ENCODE data around the gene CNTLN. TPM values are rescaled to one million over a fixed set of nuclear protein-coding genes. Genes with fewer than 3 reads are reported as not detected.
"Not testable (repeated sequence)": the region's sequence is repeated elsewhere in the genome, so short reads cannot be mapped to it uniquely, and the experiment has no call there.

CNTLN gene
- total and polyA plus RNA-seq, 2 donors (not counting 1 experiment from before 2014, with no cell fraction given) = 9.1 to 13.0 TPM

DNA sequence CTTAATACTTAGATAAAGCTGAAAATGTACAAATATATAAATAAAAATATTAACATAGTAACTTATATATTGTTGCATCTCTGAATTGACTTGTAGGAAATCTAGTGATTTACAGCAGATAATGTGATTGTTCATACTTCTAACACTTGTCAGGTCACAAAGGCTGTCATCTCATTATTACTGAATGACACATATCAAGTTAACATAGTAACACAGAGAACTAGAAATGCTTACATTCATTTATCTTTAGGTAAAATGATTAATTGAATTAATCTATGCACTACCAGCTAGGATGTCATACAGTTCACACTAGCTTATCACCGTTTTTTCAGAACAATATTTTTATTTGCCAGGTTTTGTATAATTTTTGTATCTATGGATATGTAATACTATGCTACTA lies 254.2 kb downstream of the CNTLN start:
- Histone ChIP-seq H2AFZ (ENCODE audit: low read length) (no peak overlapping the region), H3K27ac (ENCODE audit: insufficient read depth, low read length) (no peak overlapping the region), H3K27me3 (ENCODE audit: control insufficient read depth, insufficient read depth, low read length) (no peaks in the 10 kb centered on the region), H3K79me2 (ENCODE audit: control insufficient read depth, insufficient read depth, low read length) (no peaks in the 10 kb centered on the region), H3K4me1 (ENCODE audit: control insufficient read depth, extremely low read depth, insufficient read depth, low read length) (no peaks in the 10 kb centered on the region), H3K4me3 (replicated peaks in 1 of 4; ENCODE audit: control extremely low read depth in 1 of 4, insufficient read depth in 1 of 4, low read depth in 3 of 4, low read length in 4 of 4) (no peak overlapping the region), H3K9me3 (ENCODE audit: control insufficient read depth, insufficient read depth, low read depth, low read length) (no peaks in the 10 kb centered on the region), H4K20me1 (ENCODE audit: control insufficient read depth, extremely low read depth, insufficient read depth, low read length) (no peaks in the 10 kb centered on the region), H3K9ac (ENCODE audit: insufficient read depth, low read length) (no peak overlapping the region), H3K36me3 (ENCODE audit: control insufficient read depth, insufficient read depth, low read length) (no peaks in the 10 kb centered on the region), H3K4me2 (ENCODE audit: extremely low read depth, insufficient read depth, low read length) (no peak overlapping the region)
- DNase-seq (ENCODE audit: low read depth in 2 of 2) = no peak
- TF ChIP-seq EZH2 (IDR thresholded peaks at IDR 0.05; ENCODE audit: low read length, missing control alignments) = no peak
- no peak for TF ChIP-seq CTCF (conservative IDR thresholded peaks at IDR 0.05 in 1 of 2, IDR thresholded peaks at IDR 0.05 in 1 of 2; ENCODE audit: low read depth in 1 of 2, low read length in 2 of 2)

- H3K27ac ChIP-seq (ENCODE audit: insufficient read depth, low read length) = no peak overlapping the region
- H3K9ac ChIP-seq (ENCODE audit: insufficient read depth, low read length) = no peak overlapping the region
- no peak overlapping the region for H3K4me2 ChIP-seq (ENCODE audit: extremely low read depth, insufficient read depth, low read length)
- no peaks in the 10 kb centered on the region for H4K20me1 ChIP-seq (ENCODE audit: control insufficient read depth, extremely low read depth, insufficient read depth, low read length)
- no peak overlapping the region for H2AFZ ChIP-seq (ENCODE audit: low read length)
- H3K4me1 ChIP-seq (ENCODE audit: control insufficient read depth, extremely low read depth, insufficient read depth, low read length) = no peaks in the 10 kb centered on the region
- no peak for DNase-seq (ENCODE audit: low read depth in 2 of 2)
- no peaks in the 10 kb centered on the region for H3K79me2 ChIP-seq (ENCODE audit: control insufficient read depth, insufficient read depth, low read length)
- TF ChIP-seq CTCF (conservative IDR thresholded peaks at IDR 0.05 in 1 of 2, IDR thresholded peaks at IDR 0.05 in 1 of 2; ENCODE audit: low read depth in 1 of 2, low read length in 2 of 2) (no peak), EZH2 (IDR thresholded peaks at IDR 0.05; ENCODE audit: low read length, missing control alignments) (no peak)
- no peaks in the 10 kb centered on the region for H3K27me3 ChIP-seq (ENCODE audit: control insufficient read depth, insufficient read depth, low read length)
- no peaks in the 10 kb centered on the region for H3K36me3 ChIP-seq (ENCODE audit: control insufficient read depth, insufficient read depth, low read length)
- H3K4me3 ChIP-seq (replicated peaks in 1 of 4; ENCODE audit: control extremely low read depth in 1 of 4, insufficient read depth in 1 of 4, low read depth in 3 of 4, low read length in 4 of 4) = no peak overlapping the region
- H3K9me3 ChIP-seq (ENCODE audit: control insufficient read depth, insufficient read depth, low read depth, low read length) = no peaks in the 10 kb centered on the region
Measured at GRCh38 chr9:17394881-17395510, 260.2 kb downstream of the CNTLN start.

DNA sequence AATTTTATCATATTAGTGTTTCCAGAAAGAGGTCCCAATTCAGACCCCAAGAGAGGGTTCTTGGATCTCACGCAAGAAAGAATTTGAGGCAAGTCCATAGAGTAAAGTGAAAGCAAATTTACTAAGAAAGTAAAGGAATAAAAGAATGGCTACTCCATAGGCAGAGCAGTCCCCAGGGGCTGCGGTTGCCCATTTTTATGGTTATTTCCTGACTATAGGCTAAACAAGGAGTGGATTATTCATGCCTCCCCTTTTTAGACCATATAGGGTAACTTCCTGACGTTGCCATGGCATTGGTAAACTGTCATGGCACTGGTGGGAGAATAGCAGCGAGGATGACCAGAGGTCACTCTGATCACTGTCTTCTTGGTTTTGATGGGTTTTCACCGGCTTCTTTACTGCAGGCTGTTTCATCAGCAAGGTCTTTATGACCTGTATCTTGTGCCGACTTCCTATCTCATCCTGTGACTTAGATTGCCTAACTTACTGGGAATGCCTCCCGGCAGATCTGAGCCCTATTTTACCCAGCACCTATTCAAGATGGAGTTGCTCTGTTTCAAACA lies 262.4 kb downstream of the CNTLN start:
- not testable (repeated sequence) for DNase-seq (ENCODE audit: low read depth in 2 of 2); H2AFZ ChIP-seq (ENCODE audit: low read length); H3K9ac ChIP-seq (ENCODE audit: insufficient read depth, low read length); H3K27ac ChIP-seq (ENCODE audit: insufficient read depth, low read length); H3K4me2 ChIP-seq (ENCODE audit: extremely low read depth, insufficient read depth, low read length); H3K4me1 ChIP-seq (ENCODE audit: control insufficient read depth, extremely low read depth, insufficient read depth, low read length); H3K27me3 ChIP-seq (ENCODE audit: control insufficient read depth, insufficient read depth, low read length); H3K36me3 ChIP-seq (ENCODE audit: control insufficient read depth, insufficient read depth, low read length); H4K20me1 ChIP-seq (ENCODE audit: control insufficient read depth, extremely low read depth, insufficient read depth, low read length); H3K9me3 ChIP-seq (ENCODE audit: control insufficient read depth, insufficient read depth, low read depth, low read length); H3K4me3 ChIP-seq (replicated peaks in 1 of 4; ENCODE audit: control extremely low read depth in 1 of 4, insufficient read depth in 1 of 4, low read depth in 3 of 4, low read length in 4 of 4); H3K79me2 ChIP-seq (ENCODE audit: control insufficient read depth, insufficient read depth, low read length)
